Activated T-cell treated with anti-CD3 and anti-CD28 coated beads for 1 hour (primary cell): ENCODE results near the gene SIGLEC9.

Experiments
- DNase-seq: peaks from one replicate; pipeline ENCODE4 v3.0.0-alpha.2; 2020; ENCODE audit warnings: low read depth

SIGLEC9 gene

DNA sequence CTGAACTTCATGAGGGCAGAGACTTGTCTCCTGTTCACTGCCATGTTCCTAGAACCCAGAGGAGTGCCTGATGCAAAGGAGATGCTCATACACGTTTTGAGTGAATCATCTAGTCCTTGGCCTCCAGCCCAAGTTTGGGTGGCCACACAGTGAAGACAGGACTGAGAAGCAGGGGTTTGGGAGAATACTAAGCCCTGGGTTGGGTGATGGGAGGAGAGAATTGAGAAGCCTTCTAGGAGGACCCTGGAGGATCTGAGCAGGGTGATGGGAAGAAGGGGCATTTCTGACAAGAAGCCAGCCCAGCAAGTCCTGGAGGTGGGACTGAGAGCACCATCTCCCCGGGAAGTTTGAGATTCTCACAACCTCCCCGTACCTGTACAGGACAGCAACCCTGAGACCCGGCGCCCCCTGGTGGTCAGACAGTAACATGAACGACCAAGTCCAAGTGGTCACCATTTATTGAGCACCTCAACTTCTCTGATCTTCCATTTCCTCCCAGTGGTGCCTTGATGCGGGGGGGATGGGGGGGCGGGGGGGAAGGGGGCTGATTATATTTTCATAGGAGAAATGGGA is 27.5 kb upstream of the SIGLEC9 start:
- DNase-seq = peak; percentile 71

DNA sequence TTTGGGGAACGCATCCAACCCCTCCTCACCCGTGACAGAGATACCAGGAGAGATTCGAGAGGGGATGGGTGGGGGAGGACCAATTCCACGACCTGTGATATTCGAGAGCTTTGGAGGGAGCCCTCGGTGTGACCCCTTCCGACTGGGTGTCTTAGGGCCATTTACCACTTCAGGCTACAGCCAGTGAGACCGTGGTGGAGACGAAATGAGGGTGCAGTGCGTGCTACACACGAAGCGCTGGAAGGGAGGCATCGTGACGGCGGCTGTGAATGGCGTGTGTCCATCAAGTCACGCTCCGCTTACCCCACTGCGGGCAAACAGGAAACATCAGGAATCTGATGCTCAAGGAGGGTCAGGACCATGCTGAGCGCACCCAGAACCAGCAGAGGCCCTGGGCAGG is 26.9 kb upstream of the SIGLEC9 start:
- DNase-seq = no peak

DNA sequence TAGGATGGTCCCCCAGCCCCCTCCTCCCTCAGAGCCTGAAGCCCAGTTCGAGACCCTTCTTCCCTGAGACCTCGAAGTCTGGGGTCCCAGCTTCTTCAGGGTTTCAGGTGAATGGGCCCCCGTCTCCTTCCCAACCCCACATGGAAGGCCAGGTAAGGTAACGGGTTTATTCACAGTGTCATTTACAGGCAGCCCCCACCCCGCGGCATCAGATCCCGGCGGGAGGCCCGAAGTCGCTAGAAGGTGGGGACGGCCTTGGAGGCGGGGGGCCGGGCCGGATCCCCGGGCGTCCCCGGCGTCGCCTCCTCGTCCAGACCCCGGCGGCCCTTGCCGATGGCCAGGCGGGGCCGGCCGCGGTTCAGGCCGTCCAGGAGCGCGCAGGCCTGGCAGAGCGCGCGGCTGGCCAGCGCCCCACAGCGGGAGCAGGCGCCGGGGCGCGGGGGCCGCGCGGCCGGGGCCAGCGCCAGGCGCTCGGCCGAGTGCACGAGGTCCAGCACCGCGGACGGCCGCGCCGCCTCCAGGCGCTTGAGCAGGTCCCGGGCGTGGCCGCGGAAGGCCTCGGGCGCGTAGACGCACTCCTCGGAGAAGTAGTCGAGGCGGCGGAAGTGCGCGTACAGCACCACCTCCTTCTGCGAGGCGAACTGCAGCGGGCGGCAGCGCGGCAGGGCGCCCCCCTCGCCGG is 26.2 kb upstream of the SIGLEC9 start:
- DNase-seq = no peak

DNA sequence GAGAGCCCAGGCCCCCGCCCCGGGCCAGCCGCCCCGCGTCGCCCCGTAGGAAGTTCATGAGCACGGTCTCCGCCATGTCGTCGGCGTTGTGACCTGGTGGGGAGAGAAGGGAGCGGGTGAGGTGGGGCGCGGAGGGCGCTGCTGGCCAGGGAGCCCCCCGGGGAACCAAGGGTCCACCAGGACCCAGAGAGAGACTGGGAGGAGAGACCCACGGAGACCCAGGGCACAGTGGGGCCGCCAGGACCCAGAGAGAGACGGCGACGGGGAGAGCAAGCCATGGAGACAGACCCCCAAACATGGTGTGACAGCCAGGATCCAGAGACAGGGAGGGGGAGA is 25.7 kb upstream of the SIGLEC9 start:
- no peak for DNase-seq

DNA sequence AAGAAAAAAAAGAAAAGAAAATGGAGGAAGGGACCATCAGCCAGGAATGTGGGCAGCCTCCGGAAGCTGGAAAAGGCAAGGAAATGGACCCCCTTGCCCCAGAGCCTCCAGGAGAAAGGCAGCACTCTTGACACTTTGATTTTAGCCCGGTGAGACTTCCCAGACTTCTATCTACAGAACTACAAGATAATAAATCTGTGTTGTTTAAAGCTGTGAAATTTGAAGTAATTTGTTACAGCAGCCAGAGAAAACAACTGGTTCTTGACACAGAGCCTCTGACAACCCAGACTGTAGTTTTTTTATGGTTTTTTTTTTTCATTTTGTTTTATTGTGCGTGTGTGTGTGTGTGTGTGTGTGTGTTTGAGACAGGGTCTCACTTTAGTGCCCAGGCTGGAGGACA is 24.1 kb upstream of the SIGLEC9 start:
- DNase-seq = no peak

DNA sequence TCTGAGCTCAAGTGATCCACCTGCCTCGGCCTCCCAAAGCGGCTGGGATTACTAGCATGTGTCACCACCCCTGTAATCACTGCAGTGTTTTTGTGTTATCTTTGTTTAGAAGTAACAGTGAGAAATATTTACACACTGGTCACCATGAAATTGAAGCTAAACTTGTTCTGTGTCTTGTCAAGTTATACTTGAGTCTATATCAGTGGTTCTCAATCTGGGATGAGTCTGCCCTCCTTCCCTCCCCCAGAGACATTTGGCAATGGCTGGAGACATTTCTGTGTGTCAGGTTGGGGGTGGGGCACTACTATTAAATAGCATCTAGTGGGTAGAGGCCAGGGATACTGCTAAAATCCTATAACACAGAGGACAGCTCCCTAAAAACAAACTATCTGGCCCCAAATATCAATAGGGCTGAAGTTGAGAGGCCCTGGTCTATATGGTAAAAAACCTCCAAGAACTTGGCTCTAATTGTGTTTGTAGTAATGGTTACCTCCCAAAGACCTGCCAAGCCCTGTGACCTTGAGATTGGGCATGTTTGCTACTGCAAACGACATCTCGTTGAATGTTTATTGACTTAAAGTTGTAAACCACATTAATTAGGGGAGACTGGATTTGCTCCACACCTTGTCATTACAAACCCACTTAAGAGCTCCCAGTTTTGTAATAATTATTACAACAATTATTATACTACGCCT is 23.4 kb upstream of the SIGLEC9 start:
- DNase-seq = no peak

DNA sequence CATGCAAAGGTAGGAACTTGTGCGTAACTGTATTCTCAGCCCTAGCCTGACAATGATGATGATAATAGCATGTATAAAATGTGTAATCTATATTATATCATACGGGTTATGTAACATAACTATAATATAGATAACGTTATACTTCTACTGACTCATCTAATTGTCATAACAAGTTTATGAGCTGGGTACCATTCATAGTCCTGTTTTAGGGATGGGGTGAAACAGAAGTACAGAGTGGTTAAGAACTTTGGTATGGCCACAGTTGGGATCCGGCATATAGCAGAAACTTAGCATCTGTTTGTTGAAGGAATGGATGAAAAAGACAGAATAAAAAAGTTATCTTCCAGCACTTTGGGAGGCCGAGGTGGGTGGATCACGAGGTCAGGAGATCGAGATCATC is 21.7 kb upstream of the SIGLEC9 start:
- no peak for DNase-seq

DNA sequence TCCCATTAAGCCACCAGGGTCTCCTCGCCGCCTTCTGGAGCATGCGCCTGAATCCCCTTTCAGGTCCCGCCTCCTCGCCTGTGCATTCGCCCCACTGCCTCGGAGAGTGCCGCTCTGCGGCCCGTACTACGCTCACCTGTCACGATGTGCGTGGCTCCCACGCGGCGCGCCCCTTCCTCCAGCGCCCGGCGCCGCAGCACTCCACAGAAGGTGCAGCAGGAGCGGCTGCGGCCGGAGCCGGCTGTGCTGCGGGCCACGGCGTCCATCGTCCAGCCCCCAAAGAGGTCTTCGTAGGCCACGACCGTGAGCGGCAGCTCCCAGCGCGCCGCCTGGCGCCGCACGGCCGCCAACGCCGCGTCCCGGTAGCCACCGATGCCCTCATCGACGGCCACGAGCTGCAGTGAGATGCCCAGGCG is 20.8 kb upstream of the SIGLEC9 start:
- no peak for DNase-seq

DNA sequence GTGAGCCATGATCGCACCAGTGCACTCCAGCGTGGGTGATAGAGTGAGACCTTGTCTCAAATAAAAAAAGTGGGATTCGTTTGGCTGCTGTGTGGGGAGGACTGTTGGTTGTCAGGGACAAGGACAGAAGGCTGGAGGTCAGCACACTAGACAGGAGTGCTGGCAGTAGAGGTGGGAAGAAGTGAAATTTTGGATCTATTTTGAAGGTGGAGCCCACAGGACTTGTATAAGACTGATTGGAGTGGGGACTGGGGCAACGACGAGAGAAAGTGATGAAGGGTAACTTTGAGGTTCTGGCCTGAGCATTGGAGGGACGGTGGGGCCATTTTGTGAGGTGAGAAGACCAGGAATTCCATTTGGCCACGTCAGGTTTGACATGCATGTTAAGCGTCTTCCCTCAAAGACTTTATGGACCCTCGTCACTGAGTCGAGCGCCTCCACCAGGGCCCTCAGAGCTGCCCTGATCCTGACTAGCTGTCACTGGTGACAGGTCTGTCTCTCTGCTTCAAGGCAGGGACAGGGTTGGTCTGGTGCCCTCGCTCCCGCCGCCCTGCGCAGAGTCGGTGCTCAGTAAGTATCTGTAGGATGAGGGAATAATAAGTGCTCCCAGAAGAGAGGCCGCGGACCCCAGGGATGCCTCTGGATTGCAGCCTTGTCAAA is 17.2 kb upstream of the SIGLEC9 start:
- no peak for DNase-seq

DNA sequence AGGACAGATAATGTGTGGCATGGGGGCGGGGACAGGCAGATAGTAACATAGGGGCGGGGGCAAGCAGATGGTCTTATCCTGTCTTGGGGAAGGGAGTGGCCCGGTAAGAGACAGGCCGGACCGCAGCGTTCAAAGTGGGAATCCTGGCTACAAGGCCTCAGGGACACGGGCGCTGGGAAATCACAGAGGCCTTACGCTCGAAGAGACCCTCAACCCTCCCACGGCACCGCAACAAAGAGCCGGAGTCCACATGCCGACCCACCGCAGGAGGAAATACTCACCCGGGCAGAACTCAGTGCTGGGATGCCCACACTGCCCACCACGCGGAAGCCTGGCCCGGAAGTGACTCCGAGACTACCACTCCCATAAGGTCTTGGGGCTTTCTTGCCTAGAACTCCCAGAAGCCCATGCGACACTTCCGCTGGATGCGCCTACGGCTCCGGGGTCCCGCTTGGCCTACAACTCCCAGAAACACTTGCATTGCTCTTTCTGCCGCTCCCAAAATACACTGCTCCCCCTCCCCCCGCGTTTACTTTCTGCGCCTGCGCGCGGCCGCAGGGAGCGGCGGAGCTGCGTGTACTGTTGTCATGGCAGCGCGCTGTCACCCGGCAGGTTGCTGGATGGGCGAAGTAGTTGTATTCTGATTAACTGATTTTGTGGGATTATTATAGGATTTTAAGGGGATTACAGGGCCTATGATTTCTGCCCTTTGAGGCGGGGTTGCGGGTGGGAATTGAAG is 16.5 kb upstream of the SIGLEC9 start, which contains the start of gene CTU1:
Gene CTU1 (minus strand): TSS at position 344 of the 739 bp plus-strand sequence. CDS start 3,840 bp downstream, outside the sequence.
- peak; percentile 95 for DNase-seq

DNA sequence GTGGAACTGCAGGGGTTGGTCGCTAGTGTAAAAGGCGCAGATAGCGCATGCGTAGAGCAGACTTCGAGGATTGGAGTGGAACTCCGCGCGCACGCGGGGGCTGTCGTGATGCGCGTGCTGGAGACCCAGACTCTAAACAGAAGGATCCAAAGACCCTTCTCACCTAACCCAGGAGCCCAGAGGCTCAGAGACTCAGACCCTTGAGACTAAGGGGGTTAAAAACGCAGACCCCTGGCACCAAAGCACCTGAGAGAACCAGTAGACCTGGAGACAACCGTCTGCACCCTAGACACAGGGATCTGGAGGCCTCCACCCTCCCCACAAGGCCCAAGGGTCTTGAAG is 15.9 kb upstream of the SIGLEC9 start:
- DNase-seq = no peak

DNA sequence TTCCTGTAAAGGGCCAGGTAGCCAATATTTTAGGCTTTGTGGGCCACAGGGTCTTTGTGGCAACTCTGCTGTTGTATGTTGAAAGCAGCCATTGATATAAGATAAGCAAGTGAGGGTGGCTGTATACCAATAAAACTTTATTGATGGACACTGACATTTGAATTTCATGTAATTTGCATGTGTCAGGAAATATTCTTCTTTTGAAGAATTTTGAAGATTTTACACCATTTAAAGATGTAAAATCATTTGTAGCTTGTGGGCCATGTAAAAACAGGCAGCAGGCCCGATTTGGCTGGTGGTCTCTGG is 14.1 kb upstream of the SIGLEC9 start:
- no peak for DNase-seq

DNA sequence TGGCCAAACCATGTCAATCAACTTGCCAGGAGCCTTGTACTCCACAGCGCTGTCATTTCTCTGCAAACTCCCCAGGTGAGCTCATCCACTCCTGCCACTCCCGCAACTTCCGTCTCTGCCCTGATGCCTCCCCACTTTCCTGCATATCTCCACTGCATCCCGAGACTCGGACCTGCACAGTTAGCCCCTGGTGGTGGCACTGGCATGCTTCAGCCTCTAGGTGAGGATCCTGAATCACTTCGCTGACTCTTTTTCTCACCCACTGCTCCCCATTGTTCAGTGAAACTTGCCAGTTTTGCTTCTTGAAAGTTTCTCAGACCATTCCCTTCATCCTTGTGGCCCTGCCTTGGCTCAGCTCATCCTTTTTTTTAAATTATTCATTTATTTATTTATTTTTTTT is 13.1 kb upstream of the SIGLEC9 start:
- no peak for DNase-seq

DNA sequence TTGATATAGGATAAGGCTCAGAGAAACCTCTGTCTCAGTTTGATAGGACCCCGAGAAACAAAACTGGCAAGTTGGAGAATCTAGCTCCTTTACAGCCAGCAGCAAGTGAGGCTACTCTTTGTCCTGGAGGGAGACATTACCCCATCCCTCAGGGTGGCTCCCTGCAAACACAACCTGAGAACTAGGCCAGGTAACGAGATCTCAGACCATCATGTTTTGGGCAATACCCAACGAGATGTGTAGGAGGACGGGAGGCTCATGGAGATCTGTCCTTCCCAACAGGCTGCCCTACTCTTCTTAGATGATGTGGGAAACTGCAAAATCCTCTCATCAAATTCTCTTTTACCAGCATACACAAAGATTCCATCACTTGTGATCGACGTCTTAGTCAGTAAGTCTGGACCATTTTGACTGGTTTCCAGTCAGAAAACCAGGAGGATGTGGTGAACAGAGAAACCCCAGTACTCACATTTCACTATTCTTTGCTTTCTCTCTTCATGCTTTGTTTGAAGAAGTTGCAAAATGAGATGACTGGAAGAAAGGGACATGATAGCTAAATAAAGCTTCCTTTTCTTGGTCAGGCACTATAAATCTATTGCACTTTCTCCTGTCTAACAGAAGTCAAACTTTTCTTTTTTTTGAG is 10.5 kb upstream of the SIGLEC9 start:
- no peak for DNase-seq

DNA sequence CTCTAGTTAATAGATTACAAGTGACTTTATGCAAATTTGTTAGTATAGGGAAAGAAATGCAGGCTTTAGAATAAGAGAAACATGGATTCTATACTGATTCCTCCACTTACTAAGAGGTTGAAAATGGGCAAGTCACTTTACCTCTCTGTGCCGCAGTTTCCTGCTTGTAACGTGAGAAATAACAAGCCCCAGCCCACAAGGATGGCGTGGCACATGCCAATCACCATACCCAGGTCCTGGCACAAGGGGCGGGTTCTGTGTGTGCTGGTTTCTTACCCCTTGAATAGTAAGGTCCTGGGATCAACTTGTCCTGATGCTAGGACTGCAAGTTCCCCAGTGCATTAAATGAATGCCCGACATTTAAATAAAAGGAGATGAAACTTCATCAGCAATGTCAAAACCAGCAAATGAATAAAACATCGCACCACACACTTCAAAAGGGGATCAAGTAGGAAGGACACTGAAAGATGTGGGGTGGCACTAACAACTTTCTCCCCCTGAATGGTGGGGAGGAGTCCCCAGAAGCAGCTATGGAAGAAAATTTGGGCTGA is 7.9 kb upstream of the SIGLEC9 start:
- no peak for DNase-seq

DNA sequence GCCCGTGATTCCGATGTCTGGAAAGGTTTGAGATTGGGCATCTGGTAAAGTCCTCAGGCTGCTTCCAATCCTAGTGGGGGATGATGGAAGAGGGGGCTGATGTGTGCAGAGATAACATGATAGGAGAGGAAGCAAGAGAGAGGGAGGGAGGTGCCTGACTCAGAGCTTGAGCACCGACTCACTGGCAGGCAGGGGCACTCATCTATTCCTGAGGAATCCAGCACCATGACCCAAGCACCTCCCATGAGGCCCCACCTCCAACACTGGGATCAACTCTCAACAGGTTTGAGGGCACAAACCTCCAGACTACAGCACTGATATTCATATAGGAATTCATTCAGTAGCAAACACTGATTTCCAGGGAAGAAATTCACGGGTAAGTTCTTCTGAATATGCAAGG is 5.6 kb upstream of the SIGLEC9 start:
- DNase-seq = no peak

DNA sequence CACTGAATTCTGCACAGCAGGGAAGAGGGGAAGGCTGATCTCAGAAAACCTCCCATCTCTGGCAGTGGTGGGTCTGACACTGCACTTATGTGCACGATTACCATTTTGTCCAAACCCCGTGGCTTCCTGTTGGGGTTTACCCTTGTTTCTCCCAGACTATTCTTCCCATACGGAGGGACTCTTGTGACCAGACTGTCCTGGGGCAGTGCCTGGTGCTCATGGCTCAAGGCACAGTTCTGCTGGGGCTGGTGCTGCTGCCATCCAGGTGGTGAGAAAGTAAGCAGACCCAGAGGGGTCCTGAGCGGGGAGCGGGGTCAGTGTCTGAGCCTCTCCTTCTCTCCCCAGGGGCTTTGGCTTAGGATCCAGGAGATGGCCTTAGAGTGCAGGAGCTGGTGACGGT is 5.1 kb upstream of the SIGLEC9 start:
- no peak for DNase-seq

DNA sequence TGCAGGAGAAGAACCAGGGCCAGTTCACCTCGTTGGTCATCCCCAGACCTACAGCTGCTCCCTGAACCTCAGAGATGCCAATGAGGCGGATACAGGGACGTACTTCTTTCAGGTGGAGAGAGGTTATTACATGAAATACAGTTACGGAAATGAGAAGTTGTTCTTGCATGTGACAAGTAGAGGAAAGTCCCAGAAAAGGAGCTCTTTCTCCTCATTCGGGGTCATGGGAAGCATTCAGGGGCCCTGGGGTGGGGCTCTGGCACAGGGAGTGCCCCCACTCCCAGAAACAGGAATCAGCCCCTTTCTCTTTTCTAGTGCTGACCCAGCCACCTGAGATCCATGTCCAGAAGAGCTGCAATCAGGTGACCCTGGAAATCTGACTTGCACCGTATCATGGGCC is 4.5 kb upstream of the SIGLEC9 start:
- DNase-seq = no peak

DNA sequence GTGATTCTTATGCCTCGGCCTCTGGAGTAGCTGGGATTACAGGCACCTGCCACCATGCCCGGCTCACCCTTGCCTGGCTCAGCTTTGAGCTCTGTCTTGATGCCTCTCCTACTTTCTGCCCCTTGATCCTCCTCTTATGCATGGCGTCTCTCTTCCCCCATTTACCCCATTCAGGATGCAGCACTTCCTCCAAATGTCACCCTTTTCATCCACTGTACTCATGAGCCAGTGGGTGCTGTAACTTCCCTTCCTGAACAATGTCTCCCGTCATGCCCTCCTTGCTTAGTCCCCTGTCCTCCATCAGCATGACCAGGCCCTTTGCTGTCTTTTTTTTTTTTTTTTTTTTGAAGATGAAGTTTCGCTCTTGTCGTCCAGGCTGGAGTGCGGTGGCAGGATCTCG is 3.4 kb upstream of the SIGLEC9 start:
- no peak for DNase-seq

DNA sequence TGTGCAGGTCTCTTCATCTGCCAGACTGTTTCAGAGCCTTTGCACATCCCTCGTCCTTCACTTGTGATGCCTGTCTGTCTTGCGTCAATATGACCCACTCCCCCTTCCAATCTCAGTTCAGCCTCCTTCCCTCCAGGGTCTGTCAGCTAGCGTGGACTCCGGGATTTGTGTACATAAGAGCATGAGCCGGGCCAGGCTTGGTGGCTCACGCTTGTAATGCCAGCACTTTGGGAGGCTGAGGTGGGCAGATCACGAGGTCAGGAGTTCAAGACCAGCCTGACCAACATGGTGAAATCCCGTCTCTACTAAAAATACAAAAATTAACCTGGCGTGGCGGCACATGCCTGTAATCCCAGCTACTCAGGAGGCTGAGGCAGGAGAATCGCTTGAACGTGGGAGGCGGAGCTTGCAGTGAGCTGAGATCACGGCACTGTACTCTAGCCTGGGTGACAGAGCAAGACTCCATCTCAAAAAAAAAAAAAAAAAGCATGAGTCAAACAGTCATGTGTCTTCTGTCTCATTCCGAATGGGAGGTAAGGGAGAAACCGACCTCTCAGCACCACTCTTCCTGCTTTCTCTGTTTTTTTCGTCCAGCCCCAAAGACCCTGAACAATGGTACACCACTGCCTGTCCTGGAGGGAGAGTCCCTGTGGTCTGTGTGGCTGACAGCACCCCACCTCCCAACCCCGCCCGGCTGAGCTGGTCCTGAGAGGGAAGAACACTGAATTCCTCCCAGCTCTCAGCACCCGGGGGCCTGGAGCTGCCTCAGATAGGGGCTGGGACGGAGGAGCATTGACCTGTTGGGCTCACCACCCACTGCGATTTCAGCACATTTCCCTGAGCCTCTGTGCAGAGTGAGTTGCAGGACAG is 2.4 kb upstream of the SIGLEC9 start:
- DNase-seq = no peak

DNA sequence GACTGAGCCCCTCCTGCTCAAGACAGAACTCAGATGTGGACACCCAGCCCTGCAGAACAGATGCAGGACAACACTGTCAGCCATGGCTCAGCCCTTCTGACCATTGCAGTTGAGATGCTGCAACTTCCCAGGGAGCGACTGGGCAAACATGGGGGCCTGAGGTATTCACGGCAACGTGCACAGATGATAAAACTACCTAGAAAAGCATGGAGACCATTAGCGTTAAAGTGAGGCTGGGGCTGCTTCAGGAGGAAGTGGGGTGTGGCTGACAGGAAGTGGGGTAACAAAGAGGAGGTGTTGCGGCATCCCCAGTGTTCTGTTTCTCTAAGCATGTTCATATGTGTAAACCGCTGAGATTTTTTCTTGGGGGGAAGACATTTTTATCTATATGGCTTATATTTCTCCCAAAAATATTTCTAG is 1.3 kb upstream of the SIGLEC9 start:
- no peak for DNase-seq
